K562 (cell line): Measurements from ENCODE around the gene SERPINE2. TPM values are rescaled to one million over a fixed set of nuclear protein-coding genes. Genes with fewer than 3 reads are reported as not detected.

Experiments used
- ATAC-seq: fragments of 200-7000 bp; cut with Tn5 transposase; 3 replicates; pipeline ENCODE4 v1.9.1; 2020; ENCODE audit warnings: moderate library complexity
- BruUV-seq: library from RNA; stranded (reverse); fragments of 400-500 nt; replicated peaks from 2 replicates; lab custom pipeline; 2021; lab: Mats Ljungman, UMichigan
- CTCF ChIA-PET: fragments of 300-600 bp; formaldehyde crosslinking; extraction: SDS; loops from one replicate; lab custom pipeline; 2021; ENCODE audit warnings: low intra/inter-chr PET ratio; lab: Yijun Ruan, JAX
- POLR2A ChIA-PET: fragments of 300-600, 350-650 bp; sonication (Branson Sonifier 250); formaldehyde crosslinking; extraction: SDS; loops from one replicate; lab custom pipeline; 2021; ENCODE audit warnings: antibody characterized with exemption, inconsistent platforms; lab: Yijun Ruan, JAX
- DNase-seq, 4 experiments: peaks; one replicate each; pipeline versions ENCODE4 v3.0.0 to v3.0.0-alpha.2; 2011 to 2018; ENCODE audit warnings: low spot score in 3 of 4, mixed read lengths in 3 of 4; ENCODE audit errors: extremely low read depth in 1 of 4
- FAIRE-seq: peaks from 2 replicates; lab custom pipeline; 2011; peaks lifted over from hg19 to GRCh38; lab: Jason Lieb, UNC
- H2AFZ ChIP-seq: 2 replicates; pipeline ENCODE4 v1.6.0; 2011; ENCODE audit warnings: low read depth, low read length, control low read depth, inconsistent platforms
- H3K27ac ChIP-seq: fragments of 200-600 bp; 3 replicates; pipeline ENCODE4 v1.8.0; 2011; ENCODE audit warnings: low read depth, mild to moderate bottlenecking, control low read depth, inconsistent platforms, low read length, moderate library complexity, mixed read lengths; ENCODE audit errors: extremely low read depth
- H3K27me3 ChIP-seq, 2 experiments: fragments of 300-600 bp in 1 of 2; 2 replicates in 1 of 2; 3 replicates in 1 of 2; pipeline versions ENCODE4 v1.6.0 to v1.8.0; 2011; ENCODE audit warnings: inconsistent platforms in 2 of 2, low read length in 2 of 2, mild to moderate bottlenecking in 1 of 2, mixed read lengths in 1 of 2, moderate library complexity in 1 of 2; ENCODE audit not compliant: control insufficient read depth in 2 of 2, insufficient read depth in 2 of 2
- H3K36me3 ChIP-seq: fragments of 300-600 bp; 3 replicates; pipeline ENCODE4 v1.8.0; 2011; ENCODE audit warnings: mild to moderate bottlenecking, low read length, inconsistent platforms; ENCODE audit not compliant: control insufficient read depth, insufficient read depth
- H3K4me1 ChIP-seq, 2 experiments: fragments of 200-600 bp in 1 of 2; replicated peaks in 1 of 2; 2 replicates in 1 of 2; 3 replicates in 1 of 2; pipeline versions ENCODE4 v1.5.1 to v1.8.0; 2011; ENCODE audit warnings: inconsistent platforms in 2 of 2, low read length in 2 of 2, mild to moderate bottlenecking in 1 of 2, mixed read lengths in 1 of 2, moderate library complexity in 1 of 2; ENCODE audit not compliant: control insufficient read depth in 2 of 2, insufficient read depth in 2 of 2
- H3K4me2 ChIP-seq: 2 replicates; pipeline ENCODE4 v1.6.1; 2011; ENCODE audit warnings: low read length, control low read depth, inconsistent platforms, mixed read lengths; ENCODE audit not compliant: insufficient read depth
- H3K4me3 ChIP-seq: fragments of 200-600 bp; sonication (generic), shearing (Covaris generic); 2 replicates; pipeline ENCODE4 v1.5.1; 2016; ENCODE audit warnings: control low read depth, inconsistent platforms
- H3K79me2 ChIP-seq: fragments of 200-600 bp; 3 replicates; pipeline ENCODE4 v1.8.0; 2011; ENCODE audit warnings: low read length, inconsistent platforms; ENCODE audit not compliant: control insufficient read depth, insufficient read depth
- H3K9ac ChIP-seq, 2 experiments: 2 replicates each; pipeline versions ENCODE4 v1.6.0 to v1.6.1; 2011; ENCODE audit warnings: low read depth in 2 of 2, low read length in 2 of 2, control low read depth in 1 of 2, inconsistent platforms in 1 of 2, mild to moderate bottlenecking in 1 of 2, mixed read lengths in 1 of 2; ENCODE audit not compliant: insufficient read depth in 1 of 2
- H3K9me1 ChIP-seq: one replicate; pipeline ENCODE4 v1.6.0; 2011; ENCODE audit warnings: inconsistent platforms, mild to moderate bottlenecking, low read length, moderate library complexity; ENCODE audit not compliant: control insufficient read depth, insufficient read depth
- H3K9me3 ChIP-seq: replicated peaks from 2 replicates; pipeline ENCODE4 v1.5.1; 2011; ENCODE audit warnings: low read depth, low read length, inconsistent platforms; ENCODE audit not compliant: control insufficient read depth, insufficient read depth
- H4K20me1 ChIP-seq: replicated peaks from 2 replicates; pipeline ENCODE4 v1.6.1; 2011; ENCODE audit warnings: low read length, inconsistent platforms, mixed read lengths; ENCODE audit not compliant: control insufficient read depth, insufficient read depth
- CHD4 ChIP-seq: fragments of 200-600 bp; sonication (generic); IDR thresholded peaks from 3 replicates; pipeline ENCODE4 v1.6.1; 2012; ENCODE audit warnings: low read depth, mild to moderate bottlenecking, mixed read lengths, low read length, inconsistent platforms; ENCODE audit not compliant: insufficient read depth, insufficient replicate concordance, poor library complexity, severe bottlenecking
- ETV6 ChIP-seq, 3 experiments: fragments of 150-350 bp in 1 of 3; sonication (generic) in 1 of 3; formaldehyde crosslinking in 1 of 3; IDR thresholded peaks; 2 replicates each; pipeline versions ENCODE4 v1.6.1 to v1.8.0; 2014 to 2022; ENCODE audit warnings: borderline replicate concordance in 2 of 3, low read depth in 2 of 3, antibody characterized with exemption in 1 of 3, low read length in 1 of 3, mild to moderate bottlenecking in 1 of 3, missing genetic modification reagents in 1 of 3
- ILF3 ChIP-seq: fragments of 450-650 bp; IDR thresholded peaks from 2 replicates; pipeline ENCODE4 v1.6.1; 2018; ENCODE audit warnings: antibody characterized with exemption, mild to moderate bottlenecking, moderate library complexity, borderline replicate concordance
- NRF1 ChIP-seq, 2 experiments: fragments of 450-650 bp; IDR thresholded peaks in 1 of 2; conservative IDR thresholded peaks in 1 of 2; 2 replicates each; pipeline ENCODE4 v1.6.1; 2014; ENCODE audit warnings: mild to moderate bottlenecking in 2 of 2
- ZBTB11 ChIP-seq, 3 experiments: fragments of 200-800 bp in 1 of 3; fragments of 250-450 bp in 1 of 3; fragments of 450-650 bp in 1 of 3; sonication (Bioruptor Pico) in 1 of 3; sonication (Bioruptor generic) in 1 of 3; formaldehyde crosslinking in 1 of 3; IDR thresholded peaks; 2 replicates each; pipeline versions ENCODE4 v1.6.1 to v1.8.0; 2016 to 2022; ENCODE audit warnings: mild to moderate bottlenecking in 2 of 3, missing genetic modification characterization in 2 of 3, missing compliant biosample characterization in 1 of 3, moderate library complexity in 1 of 3
- ZNF707 ChIP-seq: fragments of 250-450 bp; sonication (Bioruptor Pico); conservative IDR thresholded peaks from 2 replicates; pipeline ENCODE4 v1.8.0; 2022; ENCODE audit warnings: inconsistent platforms, mild to moderate bottlenecking, moderate library complexity
- WGBS: fragments of 100-300 bp; shearing (Covaris generic); methylation state at CpG from one replicate; pipeline ENCODE4 v1.1.6; 2016; ENCODE audit warnings: low coverage, mixed read lengths; ENCODE audit not compliant: insufficient coverage; ENCODE audit errors: missing lambda C conversion rate; 5-methylcytosine and 5-hydroxymethylcytosine counted together
- in situ Hi-C: fragments of 300-500 bp; cut with MboI; formaldehyde crosslinking; loops from 4 replicates; pipeline ENCODE4 v1.15.0; 2018; ENCODE audit warnings: inconsistent platforms, mixed read lengths
- intact Hi-C: fragments of 100-400 bp; cut with micrococcal nuclease; formaldehyde crosslinking; loops from 2 replicates; pipeline ENCODE4 v1.14.2; 2022
- polyA plus RNA-seq, 8 experiments: library from polyadenylated mRNA; depleted of rRNA in 4 of 8; stranded (reverse) in 5 of 8; unstranded in 3 of 8; fragments of >200 nt; fragmentation: Nextera tagmentation in 2 of 8; fragmentation: Illumina TruSeq in 1 of 8; extraction: Ambion mirVana in 2 of 8; extraction: Trizol in 1 of 8; gene quantifications; 2 replicates each; pipeline versions ENCODE4 v1.2.1 to v1.2.3, GENCODE V29; 2011 to 2014; ENCODE audit warnings: inconsistent platforms in 1 of 8, missing spikeins in 1 of 8
- total RNA-seq, 7 experiments: library from RNA; depleted of rRNA in 6 of 7; stranded (reverse); fragments of >200 nt in 6 of 7; fragmentation: Illumina TruSeq in 2 of 7; extraction: Trizol in 2 of 7; gene quantifications; 2 replicates each; pipeline versions ENCODE4 v1.2.1 to v1.2.3, GENCODE V29; 2011 to 2021; ENCODE audit warnings: low replicate concordance in 1 of 7
- TF ChIP-seq, protein P1 (sequence below): sonication (generic); formaldehyde crosslinking; IDR thresholded peaks from 2 replicates; pipeline ENCODE4 v1.4.0; 2020; ENCODE audit warnings: mild to moderate bottlenecking, missing genetic modification reagents

The SERPINE2 gene
- total and polyA plus RNA-seq, 9 of the 15 experiments (the other 6 are each of a cell fraction or from before 2014, with no cell fraction given): 0.03 to 0.16 (median 0.13) TPM; not detected in 6

GRCh38 chr2:223991611-223992010 lies 47.5 kb downstream of the SERPINE2 start:
- H3K4me3 ChIP-seq: no peak overlapping the region
- H3K27me3 ChIP-seq: peaks cover 5 to 18% of the 10 kb centered on the region in 2 experiments; a peak in 4 of 5 replicates
- FAIRE-seq (no peak), ATAC-seq (no peak), DNase-seq (no peak)
- no TSS peak for BruUV-seq
- H3K4me1 ChIP-seq: peaks cover 0 to 12% of the 10 kb centered on the region in 2 experiments; a peak in 2 of 5 replicates
- no peak overlapping the region for H3K4me2 ChIP-seq
- H3K9me1 ChIP-seq: no peaks in the 10 kb centered on the region
- WGBS: 2% methylated on average over 10 of the region's 12 CpGs
- CTCF ChIA-PET: no interaction called here
- no peaks in the 10 kb centered on the region for H3K36me3 ChIP-seq
- H3K79me2 ChIP-seq: no peaks in the 10 kb centered on the region
- POLR2A ChIA-PET: interaction anchor here (0.7 kb wide), 2 partner anchors 21 to 478 kb away, joined by 3 to 4 read pairs; no protein-coding TSS in a partner anchor
- in situ Hi-C loops (loop anchor here (10.0 kb wide), 1 partner anchor 293 kb away; no protein-coding TSS in a partner anchor), intact Hi-C loops (loop anchor here (2.0 to 10.0 kb wide), 4 partner anchors 21 to 661 kb away; no protein-coding TSS in a partner anchor)
- H3K9ac ChIP-seq: no peak overlapping the region
- no peak overlapping the region for H3K27ac ChIP-seq
- no peaks in the 10 kb centered on the region for H4K20me1 ChIP-seq
- no peaks in the 10 kb centered on the region for H3K9me3 ChIP-seq
- no peak overlapping the region for H2AFZ ChIP-seq
- TF ChIP-seq, protein P1, sequence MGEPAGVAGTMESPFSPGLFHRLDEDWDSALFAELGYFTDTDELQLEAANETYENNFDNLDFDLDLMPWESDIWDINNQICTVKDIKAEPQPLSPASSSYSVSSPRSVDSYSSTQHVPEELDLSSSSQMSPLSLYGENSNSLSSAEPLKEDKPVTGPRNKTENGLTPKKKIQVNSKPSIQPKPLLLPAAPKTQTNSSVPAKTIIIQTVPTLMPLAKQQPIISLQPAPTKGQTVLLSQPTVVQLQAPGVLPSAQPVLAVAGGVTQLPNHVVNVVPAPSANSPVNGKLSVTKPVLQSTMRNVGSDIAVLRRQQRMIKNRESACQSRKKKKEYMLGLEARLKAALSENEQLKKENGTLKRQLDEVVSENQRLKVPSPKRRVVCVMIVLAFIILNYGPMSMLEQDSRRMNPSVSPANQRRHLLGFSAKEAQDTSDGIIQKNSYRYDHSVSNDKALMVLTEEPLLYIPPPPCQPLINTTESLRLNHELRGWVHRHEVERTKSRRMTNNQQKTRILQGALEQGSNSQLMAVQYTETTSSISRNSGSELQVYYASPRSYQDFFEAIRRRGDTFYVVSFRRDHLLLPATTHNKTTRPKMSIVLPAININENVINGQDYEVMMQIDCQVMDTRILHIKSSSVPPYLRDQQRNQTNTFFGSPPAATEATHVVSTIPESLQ: no peak
- TF ChIP-seq ZBTB11 (CRISPR knock-in tag; IDR thresholded peaks at IDR 0.05): no peak
- TF ChIP-seq CHD4: no peak
- TF ChIP-seq NRF1 (conservative IDR thresholded peaks at IDR 0.05 in 1 of 2, IDR thresholded peaks at IDR 0.05 in 1 of 2): no peak
- no peak for TF ChIP-seq ZNF707 (CRISPR knock-in tag)
- TF ChIP-seq ETV6 (IDR thresholded peaks at IDR 0.05; ENCODE audit: borderline replicate concordance in 1 of 2, low read depth in 2 of 2, low read length in 1 of 2): no peak
- no peak for TF ChIP-seq ETV6 (CRISPR knock-in tag; IDR thresholded peaks at IDR 0.05; ENCODE audit: borderline replicate concordance)
- TF ChIP-seq ILF3: no peak
